HG02759 (cell line): ENCODE measurements around the gene BTBD9.
A peak's percentile ranks its signal among the peaks of the same experiment; 100 is the strongest.

Source experiments
- ATAC-seq: cut with Tn5 transposase; IDR thresholded peaks from one replicate; pipeline ENCODE4 v1.9.1; 2021; ENCODE audit warnings: mild to moderate bottlenecking, moderate library complexity; ENCODE audit not compliant: unreplicated experiment

Gene BTBD9

DNA sequence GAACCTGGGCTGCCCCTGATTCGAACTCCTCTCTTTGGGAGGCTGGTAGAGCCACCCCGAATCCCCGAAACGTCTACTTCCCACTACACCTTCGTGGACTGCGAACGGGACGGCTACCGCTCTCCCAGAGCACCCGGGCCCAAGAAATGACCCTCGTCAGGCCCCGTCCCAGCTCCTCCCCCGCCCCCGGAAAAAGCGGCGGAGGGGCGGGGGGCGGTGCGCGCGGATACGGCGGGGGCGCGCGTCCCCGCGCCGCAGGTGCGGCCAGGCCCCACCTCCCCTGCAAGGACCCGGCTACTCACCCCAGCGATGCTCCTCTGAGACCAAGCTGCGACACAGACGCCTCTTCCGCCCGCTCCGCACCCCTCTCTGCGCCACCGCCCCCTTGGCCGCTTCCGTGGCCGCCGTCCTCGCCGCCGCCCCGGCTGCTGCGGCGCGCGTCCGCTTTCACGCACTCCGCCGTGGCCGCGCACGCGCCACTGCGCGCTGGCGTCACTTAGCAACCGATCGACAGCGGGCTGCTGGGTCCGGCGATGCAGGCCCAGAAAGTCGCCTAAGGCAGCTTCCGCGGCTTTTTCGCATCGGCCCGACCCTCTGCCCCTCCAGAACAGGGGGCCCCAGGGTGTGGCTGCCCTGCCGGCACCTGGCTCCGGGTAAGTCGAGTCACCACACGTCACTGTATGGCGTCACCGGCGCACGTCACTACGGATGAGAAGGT, at the start of gene BTBD9:
Gene BTBD9 (minus strand): TSS at position 432 of the 718 bp plus-strand sequence.
- ATAC-seq: peak; percentile 82

DNA sequence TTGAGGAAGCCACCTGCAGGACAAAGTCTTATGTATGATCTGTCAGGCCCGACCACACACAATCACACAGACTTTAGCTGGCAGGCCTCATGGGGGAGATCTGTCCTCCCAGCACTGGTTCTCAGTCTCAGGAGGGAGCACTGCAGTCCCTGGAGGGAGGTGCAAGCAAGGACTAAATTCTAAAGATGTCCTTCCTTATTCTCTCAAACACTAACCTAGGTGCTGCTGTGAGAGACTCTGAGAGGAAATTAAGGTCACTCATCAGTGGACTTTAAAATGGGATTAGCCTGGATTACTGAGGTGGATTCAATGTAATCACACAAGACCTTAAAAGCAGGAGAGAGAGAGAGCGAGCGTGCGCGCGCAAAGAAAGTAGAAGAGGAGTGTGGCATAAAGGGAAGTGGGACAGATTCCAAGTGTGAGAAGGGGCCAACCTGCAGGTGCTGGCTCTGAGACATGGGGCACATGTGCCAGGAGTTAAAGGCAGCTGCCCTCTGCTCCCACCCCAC, 48.9 kb upstream of the BTBD9 start:
- peak; percentile 55 for ATAC-seq

DNA sequence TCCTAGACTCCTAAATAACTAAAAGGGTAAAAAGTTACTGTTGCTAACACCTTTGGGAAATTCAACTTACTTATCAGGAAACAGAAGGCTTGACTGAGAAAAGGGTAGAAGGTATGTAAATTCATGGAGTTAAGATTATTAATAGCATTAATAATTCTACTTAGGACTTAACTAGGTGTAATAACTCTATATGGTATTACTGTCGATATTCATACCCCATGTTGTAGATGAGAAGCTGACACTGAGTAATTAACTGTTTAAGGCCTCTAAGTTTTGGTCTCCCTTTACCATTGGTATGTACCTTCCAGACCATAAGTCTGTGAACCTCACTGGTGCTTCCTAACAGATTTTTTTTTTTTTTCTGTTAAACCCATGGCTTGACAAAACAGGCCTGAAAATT, 47.8 kb upstream of the BTBD9 start:
- ATAC-seq: no peak

DNA sequence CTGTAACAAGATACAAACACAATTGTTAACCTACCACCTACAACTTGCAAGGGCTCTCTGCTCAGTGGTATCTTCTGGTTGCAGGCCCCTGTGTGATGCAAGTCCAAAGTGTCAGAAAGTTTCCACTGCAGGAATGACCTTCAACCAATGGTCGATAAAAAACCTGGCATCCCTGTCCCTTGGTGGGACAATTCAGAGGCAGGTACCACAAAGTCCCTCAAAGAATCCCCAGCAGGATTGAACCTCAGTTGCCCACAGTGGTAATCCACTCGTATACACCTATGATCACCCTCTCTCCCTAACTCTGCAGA, 47.3 kb upstream of the BTBD9 start:
- ATAC-seq: no peak

DNA sequence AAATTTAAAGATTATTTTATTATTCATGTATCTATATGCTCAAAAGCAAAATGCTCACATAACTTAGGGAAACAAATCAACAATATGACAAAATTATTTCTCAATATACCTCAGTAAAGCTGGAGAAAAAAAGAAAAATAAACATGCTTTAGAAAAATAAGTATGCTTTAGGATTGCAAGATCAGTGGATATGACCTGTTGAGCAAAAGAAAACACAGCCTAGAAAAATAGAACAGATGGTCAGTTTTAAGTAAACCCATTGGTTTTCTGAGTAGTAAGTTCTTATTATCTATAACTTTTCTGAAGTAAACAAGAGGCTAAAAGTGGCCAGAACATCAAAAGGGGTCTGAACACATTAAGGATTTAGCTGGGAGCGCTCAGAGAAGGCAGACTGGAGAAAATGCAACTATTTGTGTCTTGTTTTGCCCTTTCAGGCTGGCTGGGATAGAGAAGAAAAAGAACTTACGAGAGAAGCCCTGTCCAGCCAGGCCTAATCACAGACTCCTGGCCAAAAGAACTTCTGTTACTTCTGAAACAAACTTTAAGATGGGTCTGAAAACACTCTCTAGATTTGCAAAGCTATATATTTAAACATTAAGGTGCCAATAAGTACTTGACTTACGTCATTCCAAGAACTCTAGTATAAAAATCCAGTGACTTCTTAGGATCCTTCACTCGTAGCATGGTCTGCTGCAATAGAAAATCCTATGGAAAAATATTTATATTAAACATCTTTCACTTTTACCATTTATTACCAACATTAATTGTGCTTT, 46.7 kb upstream of the BTBD9 start:
- ATAC-seq: no peak

DNA sequence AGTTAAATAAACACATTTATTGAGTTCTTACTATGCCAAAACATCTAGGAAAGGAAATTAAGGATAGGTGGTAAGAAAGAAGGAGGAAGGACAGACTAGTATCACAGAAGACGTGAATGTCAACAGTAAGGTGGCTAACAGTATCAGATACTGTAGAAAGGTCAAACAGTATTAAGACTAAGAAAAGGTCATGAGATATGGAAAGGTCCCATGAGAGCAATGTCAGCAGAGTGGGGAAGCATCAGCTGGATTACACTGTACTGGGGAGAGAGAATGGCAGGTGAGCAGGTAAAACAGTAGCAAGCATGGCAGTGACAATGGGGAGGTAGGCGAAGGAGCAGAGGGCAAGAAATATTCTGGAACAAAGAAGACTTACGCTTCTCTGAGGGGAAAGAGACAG, 45.2 kb upstream of the BTBD9 start:
- ATAC-seq: no peak

DNA sequence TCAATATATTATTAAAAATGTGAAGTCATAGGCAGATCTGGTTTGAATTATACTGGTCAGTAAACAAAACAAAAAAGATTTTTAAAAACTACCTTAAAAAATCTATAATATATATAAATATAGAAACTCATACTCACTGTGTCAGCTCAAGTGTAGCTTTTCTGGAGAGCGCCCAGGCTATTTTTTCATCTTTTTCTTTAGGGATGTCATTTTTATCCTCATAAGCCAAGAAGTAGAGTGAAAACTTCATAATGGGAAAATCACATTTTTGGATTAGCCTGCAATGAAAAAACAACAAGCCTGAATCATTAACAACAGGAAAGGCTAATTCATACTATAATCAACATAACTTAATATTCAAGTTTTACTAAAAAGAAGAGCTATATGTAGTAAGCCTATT, 44.5 kb upstream of the BTBD9 start:
- ATAC-seq: no peak

DNA sequence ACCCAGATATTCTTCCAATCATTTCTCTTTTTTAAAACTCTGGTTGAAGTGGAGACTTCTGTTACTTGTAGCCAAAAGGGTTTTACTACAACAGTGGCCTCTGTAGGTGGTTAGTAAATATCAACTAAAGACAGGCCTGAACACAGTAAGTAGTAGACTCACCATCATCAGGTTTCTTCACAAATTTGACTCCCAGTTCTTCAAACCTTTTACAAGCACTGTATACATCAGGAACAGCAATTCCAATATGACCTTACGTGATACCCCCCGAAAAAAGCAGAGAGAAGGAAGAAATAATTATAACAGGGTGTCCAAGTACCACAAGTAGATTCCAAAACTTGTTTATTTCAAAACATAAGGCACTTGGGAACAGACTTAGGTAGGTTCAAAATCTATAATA, 42.1 kb upstream of the BTBD9 start:
- ATAC-seq: no peak

DNA sequence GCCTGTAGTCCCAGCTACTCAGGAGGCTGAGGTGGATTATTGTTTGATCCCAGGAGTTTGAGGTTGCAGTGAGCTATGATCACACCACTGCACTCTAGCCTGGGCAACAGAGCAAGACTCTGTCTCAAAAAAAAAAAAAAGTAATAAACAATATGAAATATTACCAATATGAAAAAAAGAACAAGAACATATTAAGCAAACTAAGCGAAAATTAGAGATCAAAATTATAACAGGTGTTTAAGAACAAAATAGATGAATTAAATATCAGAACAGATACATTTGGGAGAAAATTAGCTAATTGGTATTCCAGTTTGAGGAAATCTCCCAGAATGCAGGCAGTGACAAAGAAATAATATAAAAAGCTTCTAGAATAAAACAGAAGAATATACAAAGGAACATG, 39.9 kb upstream of the BTBD9 start:
- ATAC-seq: no peak

DNA sequence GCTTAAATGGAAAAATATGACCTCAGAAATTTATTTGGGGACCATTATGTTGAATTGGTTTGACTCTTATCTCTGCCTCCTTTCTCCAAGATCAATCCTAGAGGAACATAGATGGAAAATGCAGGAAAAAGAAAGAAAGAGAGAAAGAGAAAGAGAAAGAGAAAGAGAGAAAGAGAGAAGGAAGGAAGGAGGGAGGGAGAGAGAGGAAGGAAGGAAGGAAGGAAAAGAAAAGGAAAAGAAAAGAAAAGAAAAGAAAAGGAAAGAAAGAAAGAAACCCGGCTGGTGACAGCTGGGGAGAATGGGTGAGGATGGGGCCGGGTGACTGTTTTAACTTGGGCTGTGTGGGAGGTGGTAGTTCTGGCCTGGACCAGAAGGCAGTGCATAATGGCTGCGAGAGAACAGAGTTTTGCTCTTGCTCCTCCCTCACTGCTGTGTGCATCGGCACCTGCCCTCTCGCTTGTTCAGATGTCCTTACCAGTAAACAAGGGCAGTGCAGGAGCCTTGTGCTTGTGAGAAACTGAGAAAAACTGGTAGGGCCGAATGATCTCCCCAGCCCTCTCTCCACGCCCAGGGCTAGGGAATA, 38.5 kb upstream of the BTBD9 start:
- no peak for ATAC-seq

DNA sequence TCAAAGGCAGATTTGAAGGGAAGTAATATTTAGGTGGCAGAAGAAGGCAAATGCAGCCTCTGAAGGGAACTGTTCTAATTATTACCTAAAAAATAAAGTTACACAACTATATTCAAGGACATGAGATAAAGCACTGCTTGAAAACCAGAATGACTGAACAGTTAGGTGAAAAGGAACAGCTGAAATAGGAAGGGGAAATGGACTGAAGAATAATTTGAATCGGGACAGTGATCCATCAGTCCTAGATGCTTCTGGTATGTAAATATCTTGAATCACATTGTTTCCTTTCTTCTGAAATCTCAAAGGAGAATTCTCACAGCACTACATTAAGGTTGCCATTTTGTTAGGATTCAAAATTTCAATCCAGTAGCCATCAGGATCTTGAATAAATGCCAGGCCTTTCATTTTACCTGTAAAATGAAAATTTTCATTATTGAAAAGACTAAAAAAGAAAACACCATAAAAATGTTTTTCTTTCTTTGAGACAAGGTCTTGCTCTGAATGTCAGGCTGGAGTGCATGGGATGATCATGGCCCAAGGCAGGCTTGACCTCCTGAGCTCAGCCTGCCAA, 37.3 kb upstream of the BTBD9 start:
- ATAC-seq: no peak

DNA sequence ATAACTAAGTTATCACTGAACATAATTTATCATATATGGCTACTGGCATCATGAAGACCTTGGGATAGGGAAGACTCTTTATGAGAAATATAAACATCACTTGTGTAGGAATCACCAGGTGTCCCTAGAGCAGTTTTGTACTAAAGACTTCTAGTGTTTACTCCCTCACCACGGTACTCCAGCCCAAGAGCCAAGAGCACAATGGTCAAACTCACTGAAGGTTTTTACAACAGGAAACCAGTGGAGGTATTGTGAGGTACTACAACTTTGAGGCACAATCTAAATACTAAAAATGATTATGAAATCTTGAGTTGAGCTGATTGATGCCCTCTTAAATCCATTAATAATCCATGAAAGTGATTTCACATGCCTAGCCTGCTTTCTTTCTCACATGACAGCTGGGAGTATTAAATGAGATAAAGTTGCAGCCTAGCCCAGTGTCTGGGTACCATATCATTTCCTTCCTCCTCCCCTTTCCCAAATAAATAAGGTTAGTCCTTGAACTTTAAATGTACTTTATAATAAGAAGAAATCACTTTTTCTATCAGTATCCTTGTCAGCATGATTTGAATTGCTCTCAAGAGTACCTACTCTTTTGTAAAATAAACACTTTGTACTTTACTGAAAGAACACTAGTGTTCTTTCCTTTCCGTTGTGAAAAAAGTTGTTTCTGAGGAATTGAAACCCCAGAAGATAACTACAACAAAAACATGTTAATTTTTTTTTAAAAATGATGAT, 36.7 kb upstream of the BTBD9 start:
- no peak for ATAC-seq

DNA sequence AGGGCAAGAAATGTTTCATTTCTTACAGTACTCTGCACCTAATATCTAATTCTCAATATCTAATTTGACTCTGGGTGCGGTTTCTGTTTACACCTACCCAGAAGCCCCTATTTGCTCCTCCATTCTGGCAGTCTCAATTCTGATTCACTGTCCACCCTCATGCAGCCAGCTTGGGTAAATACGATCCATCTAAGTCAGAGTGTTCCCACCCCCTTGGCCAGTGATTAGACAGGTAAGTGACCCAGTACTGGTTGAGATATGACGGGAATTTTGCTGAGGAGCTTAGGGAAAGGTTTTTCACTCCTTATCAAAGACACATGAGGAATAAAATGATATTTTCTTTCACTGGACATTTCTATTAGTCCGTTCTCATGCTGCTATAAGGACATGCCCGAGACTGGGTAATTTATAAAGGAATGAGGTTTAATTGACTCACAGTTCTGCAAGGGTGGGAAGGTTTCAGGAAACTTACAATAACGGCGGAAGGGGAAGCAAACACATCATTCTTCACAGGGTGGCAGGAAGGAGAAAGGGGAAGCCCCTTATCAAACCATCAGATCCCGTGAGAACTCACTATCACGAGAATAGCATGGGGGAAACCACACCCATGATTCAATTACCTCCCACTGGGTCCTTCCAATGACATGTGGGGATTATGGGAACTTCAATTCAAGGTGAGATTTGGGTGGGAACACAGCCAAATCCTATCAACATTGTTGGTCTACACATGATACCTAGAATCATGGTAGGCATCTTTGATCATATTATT, 33.9 kb upstream of the BTBD9 start:
- ATAC-seq: no peak

DNA sequence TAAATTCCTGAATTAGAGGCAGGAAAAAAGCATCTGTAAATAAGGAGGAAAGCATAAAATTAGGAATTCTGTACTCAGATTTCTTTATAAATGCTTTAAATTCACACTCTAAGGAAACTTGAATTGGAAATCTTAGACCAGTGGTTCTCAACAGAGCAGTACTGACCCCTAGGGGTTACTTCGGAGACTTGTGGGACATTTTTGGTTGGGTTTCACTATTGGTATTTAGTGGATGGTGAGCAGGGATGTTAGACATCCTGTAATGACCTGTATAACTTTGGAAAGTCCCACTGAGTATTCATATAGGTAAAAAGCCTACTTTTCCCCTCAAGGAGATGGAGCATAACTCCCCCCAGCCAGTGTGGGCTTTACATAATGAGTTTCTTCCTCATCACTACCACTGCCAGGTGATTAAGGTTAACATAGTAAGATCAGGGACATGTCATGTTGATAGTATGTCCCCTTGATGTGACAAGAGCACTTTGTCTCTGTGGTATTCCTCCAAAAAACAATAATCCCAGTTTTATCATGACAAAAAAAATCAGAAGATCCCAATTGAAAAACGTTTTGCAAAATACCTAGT, 32.2 kb upstream of the BTBD9 start:
- ATAC-seq: peak; percentile 79

DNA sequence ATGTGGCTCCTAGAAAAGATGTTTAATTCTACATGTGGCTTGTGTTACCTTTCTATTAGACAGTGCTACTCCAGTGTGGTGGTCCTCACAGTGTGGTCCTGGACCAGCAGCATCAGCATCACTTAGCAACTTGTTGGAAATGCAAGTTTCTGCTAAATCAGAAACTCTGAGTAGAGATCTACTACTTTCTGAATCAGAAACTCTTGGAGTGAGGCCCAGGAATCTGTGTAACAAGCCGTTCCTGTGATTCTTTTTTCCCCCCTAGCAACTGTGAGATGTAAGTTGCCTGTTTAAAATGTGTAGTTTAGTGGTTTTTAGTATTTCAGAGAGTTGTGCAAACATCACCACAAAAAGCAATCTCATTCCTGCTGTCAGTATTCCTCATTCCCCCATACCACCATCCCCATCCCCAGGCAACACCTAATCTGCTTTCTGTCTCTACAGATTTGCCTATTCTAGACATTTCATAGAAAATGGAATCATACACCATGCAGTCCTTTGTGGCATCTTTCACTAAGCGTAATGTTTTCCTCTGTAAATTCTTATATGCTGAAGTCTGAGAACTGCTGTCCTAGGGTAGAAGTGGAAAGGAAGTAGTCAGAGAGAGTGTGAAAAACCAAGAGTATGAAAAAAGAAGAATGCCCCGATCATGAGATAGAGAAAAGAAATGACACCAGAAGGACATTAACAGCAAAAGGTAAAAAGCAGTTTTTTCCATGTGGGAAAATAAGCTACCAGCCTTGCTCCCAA, 18.9 kb upstream of the BTBD9 start:
- no peak for ATAC-seq

DNA sequence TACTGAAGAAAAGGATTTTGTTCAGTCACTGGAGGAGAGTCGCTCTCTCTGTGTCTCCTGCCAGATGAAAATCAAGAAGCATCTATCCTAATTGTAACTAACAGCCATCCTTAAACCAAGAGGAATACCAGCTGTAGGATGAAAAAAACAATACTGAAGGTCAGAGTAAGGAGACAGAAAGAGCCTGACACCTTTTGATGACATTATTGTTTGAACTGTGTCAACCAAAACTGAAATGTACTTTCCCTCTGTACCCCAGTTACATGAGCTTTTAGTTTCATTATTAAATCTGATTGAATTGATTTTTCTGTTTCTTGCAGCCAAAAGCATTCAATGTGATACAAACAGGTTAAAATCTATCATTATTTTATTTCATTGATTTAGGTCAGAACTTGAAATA, 17.2 kb upstream of the BTBD9 start:
- ATAC-seq: no peak

DNA sequence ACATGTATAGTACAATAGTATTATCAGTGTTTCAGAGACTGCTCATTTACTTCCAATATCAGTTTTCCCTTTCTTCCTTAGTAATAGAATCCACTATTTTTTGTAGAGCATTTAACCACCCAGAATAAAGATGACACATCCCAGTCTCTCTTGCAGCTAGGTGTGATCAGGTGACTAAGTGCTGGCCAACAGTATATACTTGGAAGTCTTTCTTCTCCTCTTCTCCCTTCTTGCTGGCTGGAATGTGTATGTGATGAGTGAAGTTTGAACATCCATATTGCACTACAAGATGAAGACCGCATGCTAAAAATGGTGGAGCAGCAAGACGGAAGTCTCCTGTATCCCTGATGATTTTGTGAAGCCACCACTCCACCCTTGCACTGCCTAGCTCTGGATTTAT, 14.5 kb upstream of the BTBD9 start:
- ATAC-seq: no peak

DNA sequence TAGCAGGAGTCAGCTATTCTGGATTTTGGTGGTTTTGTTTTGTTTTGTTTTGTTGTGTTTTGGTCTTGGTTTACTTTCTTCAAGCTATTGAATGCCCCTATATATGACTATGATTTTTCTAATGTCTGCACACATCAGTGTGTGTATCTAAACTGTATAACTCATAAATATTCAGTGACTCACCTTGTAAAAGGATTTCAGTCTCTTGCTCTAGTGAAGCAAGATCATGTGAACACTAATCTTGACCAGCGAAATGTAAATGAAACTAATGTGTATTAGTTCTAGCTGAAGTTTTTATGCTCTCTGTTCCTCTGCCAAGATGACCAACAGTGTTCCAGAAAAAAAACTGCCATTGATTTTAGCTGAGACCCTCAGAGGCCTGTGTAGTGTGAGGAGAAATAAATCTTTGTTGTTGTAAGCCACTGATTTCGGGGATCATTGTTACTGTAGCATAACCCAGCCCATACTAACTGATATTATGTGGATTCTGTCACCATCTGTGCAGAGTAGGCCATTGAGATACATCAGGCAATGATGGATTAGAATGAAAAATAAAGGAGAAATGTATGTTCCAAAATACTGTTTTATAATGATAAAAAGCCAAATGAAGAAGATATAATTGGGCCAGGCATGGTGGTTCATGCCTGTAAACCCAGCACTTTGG, 11.5 kb upstream of the BTBD9 start:
- ATAC-seq: no peak
